GM19023 (cell line): ENCODE results near the gene SHPK.

ENCODE experiments used
- ATAC-seq: cut with Tn5 transposase; IDR thresholded peaks from one replicate; pipeline ENCODE4 v1.9.1; 2021; ENCODE audit warnings: mild to moderate bottlenecking, moderate library complexity; ENCODE audit not compliant: unreplicated experiment

The SHPK gene

GRCh38 chr17:3660311-3660891 is 24.4 kb upstream of the SHPK start:
- ATAC-seq: no peak

- ATAC-seq: no peak
Measured at GRCh38 chr17:3659541-3660111, 23.6 kb upstream of the SHPK start.

DNA sequence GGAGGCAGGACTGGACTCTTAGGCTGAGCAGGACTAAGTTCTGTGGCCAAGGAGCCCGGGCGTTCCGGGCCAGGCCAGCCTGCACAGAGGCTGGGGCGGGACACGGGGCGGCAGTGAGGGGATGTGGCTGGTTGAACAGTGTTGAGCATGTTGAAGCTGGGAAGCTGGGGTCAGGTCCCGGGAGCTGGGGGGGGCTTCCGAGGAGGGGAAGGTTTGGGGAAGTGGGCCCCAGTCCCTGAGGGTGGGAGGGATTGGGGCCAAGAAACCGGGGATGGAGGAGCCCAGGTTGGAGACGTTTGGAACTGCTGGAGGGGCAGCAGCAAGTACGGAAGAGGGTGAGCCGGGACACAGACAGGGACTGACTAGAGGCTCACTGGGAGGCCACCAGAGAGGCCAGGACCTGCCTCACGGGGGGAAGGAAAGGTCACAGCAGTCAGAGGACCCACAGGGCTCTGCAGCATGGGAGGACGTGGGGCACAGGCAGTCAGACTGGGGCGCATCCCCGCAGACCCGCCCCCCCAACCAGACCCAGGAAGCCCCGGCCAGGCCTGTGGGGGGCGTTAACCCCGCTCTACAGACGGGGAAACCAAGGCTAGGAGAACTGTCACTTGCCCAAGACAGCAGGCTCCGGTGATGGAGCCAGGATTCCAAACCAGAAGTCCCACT is 22.9 kb upstream of the SHPK start:
- ATAC-seq: no peak

DNA sequence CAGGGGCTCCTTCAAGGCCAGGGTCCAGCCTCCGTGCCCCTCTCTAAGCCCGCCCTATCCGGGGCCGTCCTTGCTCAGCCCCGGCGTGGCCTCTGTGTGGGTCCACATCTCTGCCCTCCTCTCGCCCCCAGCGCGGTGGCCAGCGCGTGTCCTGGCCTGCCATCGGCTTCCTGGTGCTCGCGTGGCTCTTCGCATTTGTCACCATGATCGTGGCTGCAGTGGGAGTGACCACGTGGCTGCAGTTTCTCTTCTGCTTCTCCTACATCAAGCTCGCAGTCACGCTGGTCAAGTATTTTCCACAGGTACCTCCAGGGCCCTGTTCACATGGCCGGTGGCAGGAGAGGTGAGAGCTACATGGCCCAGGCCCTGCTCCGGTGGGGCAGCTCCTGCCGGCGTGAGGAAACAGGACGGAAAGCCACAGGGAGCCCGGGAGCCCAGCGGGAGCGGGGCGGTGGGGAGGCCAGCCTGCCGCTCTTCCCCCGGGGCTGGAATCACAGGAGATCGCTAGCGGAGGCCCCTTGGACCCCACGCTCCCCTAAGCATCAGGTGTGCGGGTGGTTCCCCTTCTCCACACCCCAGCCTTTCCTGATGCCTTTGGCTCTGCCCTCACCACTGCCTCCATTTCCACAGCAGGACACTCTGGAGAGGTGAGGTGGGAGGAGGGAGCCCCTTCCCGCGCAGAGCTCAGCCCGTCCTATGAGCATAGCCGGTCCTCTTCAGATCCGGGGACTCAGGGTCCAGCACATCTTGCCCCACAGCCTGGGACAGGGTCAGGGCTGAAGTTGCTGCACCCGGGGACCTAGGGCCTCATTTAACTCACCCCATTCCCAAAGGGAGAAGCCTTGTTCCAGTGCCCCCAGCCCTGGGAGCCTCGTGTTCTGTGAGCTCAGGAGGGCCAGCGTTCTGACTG is 22.1 kb upstream of the SHPK start:
- no peak for ATAC-seq

DNA sequence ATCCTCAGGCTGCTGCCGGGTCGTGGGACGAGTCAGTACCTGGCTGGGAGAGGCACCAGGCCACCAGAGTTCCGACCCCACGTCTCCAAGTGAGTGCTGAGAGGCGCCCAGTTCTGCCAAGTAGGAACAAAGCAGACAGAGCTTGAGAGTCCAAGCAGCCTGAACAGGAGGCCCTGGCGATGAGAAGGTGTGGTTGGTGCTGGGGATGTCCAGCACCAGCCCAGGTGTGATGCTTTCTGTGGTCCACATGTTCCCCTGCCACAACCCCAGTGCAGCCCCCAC is 21.5 kb upstream of the SHPK start:
- ATAC-seq: no peak

GRCh38 chr17:3656755-3657587 is 20.9 kb upstream of the SHPK start:
- ATAC-seq: no peak

DNA sequence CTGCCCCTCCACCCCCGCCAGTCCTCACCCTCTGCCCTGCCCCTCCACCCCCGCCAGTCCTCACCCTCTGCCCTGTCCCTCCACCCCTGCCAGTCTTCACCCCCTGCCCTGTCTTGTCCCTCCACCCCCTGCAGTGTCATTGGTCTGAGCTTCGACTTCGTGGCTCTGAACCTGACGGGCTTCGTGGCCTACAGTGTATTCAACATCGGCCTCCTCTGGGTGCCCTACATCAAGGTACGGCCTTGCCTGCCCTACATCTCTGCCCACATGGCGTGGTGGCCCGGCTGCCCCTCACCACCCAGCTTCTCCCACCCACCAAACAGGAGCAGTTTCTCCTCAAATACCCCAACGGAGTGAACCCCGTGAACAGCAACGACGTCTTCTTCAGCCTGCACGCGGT is 20.3 kb upstream of the SHPK start:
- ATAC-seq: no peak

DNA sequence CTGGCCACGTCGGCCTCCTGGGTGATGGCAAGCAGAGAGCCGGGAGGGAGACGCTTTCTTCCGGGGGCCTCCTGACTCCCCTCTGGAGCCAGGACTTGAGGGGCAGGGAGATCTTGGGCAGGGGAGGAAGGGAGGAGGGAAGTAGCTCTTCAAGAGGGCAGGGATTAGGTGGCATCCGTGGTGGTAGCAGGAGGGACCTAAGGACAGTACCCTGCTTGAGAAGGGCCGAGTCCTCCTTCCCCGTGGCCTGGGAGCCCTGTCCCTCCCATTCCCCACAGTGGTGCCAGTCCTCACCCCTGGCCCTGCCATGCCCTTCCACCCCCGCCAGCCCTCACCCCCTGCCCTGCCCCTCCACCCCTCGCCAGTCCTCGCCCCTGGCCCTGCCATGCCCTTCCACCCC is 19.7 kb upstream of the SHPK start:
- no peak for ATAC-seq

- no peak for ATAC-seq
Measured at GRCh38 chr17:3647769-3648555, 11.9 kb upstream of the SHPK start.

- ATAC-seq: no peak
Measured at GRCh38 chr17:3647251-3647650, 11.2 kb upstream of the SHPK start.

- ATAC-seq: no peak
Measured at GRCh38 chr17:3645310-3645709, 9.3 kb upstream of the SHPK start.

- no peak for ATAC-seq
Measured at GRCh38 chr17:3643889-3644349, 7.9 kb upstream of the SHPK start.

DNA sequence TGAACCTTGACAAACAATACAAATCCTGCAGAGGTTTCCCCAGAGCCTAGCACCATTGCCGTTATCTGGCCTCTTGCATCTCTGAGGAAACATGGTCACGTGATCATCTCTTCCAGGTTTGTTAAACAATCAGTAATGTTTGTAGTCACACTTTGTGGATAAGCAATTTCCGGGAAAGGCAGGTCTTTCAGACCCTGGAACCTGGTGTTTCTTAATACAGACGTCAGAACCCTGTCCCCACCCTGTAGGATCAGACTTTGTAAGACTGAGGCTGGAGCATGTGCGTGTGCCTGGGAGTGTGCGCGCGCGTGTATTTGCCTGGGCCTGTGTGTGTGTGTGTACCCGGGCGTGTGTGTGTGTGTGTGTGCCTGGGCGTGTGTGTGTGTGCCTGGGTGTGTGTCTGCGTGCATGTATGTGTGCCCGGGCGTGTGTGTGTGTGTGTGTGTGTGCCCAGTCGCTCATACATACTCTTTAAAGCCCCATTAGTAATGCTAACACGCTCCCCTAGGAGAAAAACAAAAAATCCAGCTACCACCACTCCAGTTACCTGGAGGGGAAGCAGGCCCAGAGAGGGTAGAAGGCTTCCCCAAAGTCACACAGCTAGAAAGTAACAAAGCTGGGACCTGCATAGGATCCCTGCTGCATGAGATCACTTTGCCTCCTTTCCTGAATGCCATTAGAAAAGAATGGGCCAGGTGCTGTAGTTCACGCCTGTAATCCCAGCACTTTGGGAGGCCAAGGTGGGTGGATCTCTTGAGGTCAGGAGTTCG is 5.9 kb upstream of the SHPK start:
- ATAC-seq: no peak

GRCh38 chr17:3641014-3641413 is 5.0 kb upstream of the SHPK start:
- no peak for ATAC-seq

DNA sequence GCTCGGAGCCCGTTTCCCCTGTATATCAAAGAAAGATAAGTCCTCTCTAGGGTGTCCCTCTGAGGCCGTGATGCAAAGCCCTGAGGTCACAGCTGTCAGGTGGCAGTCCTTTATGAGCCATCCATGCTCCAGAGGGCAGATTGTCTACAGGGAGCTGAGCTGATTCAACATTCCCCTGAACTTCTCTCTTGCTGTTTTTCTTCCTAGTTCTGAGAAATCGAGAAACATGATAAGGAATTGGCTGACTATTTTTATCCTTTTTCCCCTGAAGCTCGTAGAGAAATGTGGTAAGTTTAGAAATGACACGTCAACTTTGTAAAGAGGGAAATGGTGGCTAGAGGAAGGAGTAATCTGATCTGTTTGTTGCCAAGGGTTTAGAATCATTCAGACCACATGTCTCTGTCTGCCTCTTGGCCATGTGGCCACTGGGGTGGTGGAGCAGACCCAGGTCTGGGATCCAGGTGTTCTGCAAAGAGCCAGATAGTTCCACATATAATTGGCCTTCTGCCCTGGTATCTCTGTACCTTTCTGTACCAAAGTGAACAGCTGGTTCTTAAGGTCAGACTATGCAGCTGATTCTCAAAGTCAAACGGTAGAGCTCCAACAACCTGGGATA is 4.0 kb upstream of the SHPK start:
- no peak for ATAC-seq

- peak; percentile 8 for ATAC-seq
Measured at GRCh38 chr17:3636908-3637373, 891 bp upstream of the SHPK start.

- no peak for ATAC-seq
Measured at GRCh38 chr17:3635474-3636153, 436 bp downstream of the SHPK start.

- ATAC-seq: no peak
Measured at GRCh38 chr17:3632287-3632686, 3.8 kb downstream of the SHPK start.
